Fibroblast of skin of left quadriceps (primary cell): Measurements from ENCODE around the gene SCAMP1.
"Not testable (repeated sequence)": the region's sequence is repeated elsewhere in the genome, so short reads cannot be mapped to it uniquely, and the experiment has no call there.

Source experiments
- DNase-seq, 2 experiments: peaks; one replicate each; pipeline ENCODE4 v3.0.0-alpha.2; 2013; ENCODE audit warnings: low read depth in 2 of 2

The SCAMP1 gene

DNA sequence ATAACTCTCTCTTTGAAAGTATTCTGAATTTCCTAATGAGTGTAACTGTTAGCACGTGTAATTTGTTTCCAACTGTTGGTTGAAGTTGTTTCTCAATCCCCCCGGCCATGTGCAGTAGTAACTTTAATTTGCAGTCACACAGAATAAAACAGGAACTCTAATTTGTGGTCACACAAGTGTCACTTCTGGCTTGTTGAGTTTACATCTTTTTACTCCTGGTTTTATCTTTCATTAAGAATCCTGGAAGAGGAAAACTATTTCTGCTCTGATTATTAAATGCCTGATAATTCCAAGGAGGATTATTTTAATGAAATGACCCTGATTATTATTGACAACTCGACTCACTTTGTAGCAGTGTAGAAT lies 1.2 kb downstream of the SCAMP1 start:
- DNase-seq: no peak

DNA sequence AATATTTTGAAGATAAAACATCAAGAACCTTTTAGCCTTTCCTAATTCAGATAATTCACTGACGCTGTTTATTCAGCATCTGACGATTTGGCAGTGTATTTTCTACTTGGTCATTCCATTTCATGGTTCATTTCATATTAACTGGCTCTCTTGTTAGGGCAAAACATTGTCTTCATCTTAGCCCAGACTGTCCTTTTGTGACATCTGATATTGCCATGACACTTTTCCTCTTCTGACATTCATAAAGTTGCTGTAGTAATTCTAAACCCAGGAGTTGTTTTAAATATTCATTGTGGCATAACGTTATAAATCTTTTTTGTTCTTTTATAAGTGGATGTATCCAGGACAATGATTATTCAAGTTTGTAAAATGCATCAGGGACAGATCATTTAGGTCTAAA lies 1.8 kb downstream of the SCAMP1 start:
- no peak for DNase-seq

- no peak for DNase-seq
Measured at GRCh38 chr5:78364005-78364404, 3.6 kb downstream of the SCAMP1 start.

- DNase-seq: no peak
Measured at GRCh38 chr5:78367318-78367991, 7.0 kb downstream of the SCAMP1 start.

DNA sequence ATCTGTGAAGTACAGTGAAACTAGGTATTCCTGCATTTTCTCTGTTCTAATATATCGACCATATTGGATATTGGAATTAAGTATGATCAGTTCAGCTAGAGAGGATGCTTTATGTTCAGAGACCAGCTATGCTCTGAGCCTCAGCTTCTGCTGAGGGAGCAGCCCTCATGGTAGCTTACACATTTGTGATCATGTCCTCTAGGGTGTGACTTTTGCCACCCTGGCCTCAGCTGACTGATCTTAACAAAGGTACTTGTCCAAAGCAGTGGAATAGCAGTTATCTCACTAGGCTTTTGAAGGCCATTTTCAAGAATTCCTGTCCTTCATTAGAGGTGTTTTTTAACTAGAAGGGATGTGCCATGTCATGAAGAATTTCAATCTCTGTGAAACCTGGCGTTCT lies 9.3 kb downstream of the SCAMP1 start:
- DNase-seq: no peak

DNA sequence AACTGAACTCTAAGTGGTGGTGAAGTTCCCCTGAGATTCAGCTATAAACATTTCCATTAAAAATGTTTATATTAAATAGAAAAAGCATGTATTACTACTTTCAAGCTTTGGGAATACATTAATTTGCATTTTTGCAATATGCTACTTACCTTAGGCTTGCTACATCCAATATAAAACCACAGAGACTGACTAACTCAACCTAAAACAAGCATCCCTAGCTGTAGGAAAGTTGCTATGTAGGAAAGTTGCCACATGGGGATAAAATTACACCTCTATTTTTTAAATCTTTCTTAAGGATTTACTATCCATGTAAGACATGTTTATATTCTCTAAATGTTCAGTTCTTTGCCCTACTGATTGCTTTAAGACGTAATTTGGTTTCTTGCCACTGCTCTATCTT lies 12.8 kb downstream of the SCAMP1 start:
- no peak for DNase-seq

- DNase-seq: no peak
Measured at GRCh38 chr5:78376315-78376714, 15.9 kb downstream of the SCAMP1 start.

DNA sequence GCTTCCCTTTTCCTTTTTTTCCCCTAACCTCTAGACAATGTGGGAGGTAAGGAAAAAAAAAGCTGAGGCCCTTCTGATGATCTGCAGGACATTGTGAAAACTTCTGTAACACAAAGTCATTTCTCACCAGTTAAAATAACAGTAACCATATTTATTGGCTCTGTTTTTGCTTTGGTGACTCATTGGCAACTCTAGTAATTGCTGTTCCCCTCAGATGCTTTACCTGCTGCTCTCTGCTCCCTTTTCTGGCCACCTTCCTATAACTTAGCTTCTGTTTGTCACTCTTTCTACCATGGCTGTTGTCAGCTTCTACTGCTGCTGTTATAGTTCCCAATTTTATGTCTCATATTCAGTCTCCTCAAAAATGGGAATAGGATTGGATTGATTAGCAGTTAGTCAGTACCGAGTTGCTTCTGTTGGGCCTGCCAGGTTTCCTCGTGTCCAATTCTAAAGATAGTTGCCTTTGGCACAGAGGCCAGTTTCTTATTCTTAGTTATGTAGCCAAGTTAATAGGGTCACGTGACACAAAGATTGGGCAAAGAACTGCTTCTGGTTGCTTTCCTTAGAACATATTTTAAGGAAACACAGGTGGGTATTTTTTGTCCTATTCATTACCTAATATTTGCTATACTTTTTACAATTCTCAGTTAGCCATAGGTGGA lies 16.8 kb downstream of the SCAMP1 start:
- DNase-seq: no peak

- no peak for DNase-seq
Measured at GRCh38 chr5:78377718-78378105, 17.3 kb downstream of the SCAMP1 start.

- no peak for DNase-seq
Measured at GRCh38 chr5:78387468-78388153, 27.2 kb downstream of the SCAMP1 start.

GRCh38 chr5:78391357-78391756 lies 30.9 kb downstream of the SCAMP1 start:
- DNase-seq: not testable (repeated sequence)

- DNase-seq: no peak
Measured at GRCh38 chr5:78397831-78398230, 37.4 kb downstream of the SCAMP1 start.

DNA sequence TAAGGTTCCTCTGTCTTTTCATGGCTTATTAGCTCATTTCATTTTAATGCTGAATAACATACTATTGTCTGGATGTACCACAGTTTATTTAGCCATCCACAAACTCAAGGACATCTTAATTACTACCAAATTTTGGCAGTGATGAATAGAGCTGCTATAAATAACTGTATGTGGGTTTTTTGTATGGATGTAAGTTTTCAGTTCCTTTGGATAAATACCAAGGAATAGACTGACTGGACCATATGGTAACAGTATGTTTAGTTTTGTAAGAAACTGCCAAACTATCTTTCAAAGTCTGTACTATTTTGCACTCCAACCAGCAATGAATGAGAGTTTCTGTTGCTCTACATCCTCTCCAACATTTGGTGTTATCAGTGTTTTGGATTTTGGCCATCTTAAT lies 38.7 kb downstream of the SCAMP1 start:
- peak; percentile 78 to 80 for DNase-seq

DNA sequence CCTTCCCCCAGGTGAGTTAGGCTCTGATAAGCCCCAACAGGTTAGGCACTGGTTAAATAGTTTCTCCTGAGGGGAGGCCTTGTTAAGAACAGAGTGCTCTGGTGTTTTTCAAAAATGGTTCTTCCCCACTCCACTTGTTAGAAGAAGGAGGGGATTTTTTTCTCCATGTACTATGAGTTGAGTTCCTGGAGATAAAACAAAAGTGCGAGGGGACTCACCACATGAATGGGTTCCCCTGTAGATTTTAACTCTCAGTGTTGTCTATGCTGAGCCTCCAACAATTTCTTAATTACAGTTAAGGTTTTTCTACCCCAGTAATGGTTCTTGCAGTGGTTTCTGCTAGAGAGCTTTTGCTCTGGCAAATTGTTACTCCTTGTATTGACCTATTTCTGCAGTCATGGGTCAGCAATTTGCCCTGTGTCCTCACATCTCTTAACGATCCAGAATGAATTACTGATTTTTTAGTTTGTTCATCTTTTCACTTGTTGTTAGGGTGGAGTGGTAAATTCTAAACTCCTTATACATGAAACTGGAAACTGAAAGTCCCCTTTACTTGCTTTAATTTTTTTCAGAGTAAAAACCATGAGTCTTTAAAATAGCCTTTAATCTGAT lies 44.4 kb downstream of the SCAMP1 start:
- DNase-seq: no peak

- DNase-seq: peak in 1 of 2 experiments; percentile 8
Measured at GRCh38 chr5:78405829-78406750, 45.7 kb downstream of the SCAMP1 start.

DNA sequence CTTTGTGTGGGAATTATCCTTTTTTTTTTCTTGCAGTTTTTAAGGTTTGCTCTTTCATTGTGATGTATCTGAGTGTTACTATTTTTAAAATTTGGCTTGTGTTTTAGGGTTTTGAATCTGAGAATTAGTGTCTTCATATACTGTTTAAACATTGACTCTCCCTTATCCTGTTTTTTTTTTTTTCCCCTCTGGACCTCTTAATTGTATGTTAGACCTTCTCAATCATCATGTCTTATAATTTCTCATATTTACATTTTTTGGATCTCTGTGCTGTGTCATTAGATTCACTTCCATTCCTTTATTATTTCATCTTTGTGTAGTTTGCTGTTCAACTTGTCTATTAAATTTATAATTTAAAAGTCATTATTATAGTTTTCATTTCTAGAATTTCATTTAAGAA lies 47.0 kb downstream of the SCAMP1 start:
- DNase-seq: no peak

GRCh38 chr5:78411586-78411985 lies 51.2 kb downstream of the SCAMP1 start:
- peak in 1 of 2 experiments; percentile 17 for DNase-seq

DNA sequence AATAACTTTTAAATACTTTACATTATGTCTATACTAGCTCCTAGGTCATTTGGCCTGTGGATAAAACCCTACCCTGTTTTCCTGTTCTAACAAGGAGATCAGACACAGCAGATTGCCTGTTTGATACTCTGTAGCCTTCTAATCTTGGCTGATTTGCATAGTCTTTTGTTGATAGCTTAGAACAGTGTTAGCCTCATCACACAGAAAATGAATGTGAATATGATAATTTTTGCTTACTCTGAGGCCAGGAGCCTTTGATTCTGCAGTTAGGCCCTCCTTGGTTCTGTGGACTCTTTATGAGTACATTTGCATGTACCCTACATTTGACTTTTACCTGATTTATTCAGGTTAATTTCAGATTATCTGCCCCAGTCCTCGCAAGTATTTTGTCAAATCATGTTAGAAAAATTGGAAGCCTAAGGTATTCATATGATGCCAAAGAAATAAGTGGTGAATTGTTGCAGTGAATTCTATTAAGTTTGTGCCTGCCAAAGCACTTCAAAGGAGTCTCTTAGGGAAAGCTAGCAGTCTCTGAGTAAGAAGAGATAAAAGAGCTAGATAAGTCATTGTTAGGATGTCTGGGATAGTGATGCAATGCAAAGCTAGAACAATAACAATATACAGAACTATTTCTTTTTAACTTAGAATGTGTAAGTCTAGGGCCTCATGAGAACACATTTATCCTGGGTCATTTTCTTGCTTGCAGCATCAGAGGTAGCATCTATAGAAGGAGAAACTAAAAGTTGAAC lies 56.4 kb downstream of the SCAMP1 start:
- no peak for DNase-seq

GRCh38 chr5:78419396-78419795 lies 59.0 kb downstream of the SCAMP1 start:
- DNase-seq: no peak

DNA sequence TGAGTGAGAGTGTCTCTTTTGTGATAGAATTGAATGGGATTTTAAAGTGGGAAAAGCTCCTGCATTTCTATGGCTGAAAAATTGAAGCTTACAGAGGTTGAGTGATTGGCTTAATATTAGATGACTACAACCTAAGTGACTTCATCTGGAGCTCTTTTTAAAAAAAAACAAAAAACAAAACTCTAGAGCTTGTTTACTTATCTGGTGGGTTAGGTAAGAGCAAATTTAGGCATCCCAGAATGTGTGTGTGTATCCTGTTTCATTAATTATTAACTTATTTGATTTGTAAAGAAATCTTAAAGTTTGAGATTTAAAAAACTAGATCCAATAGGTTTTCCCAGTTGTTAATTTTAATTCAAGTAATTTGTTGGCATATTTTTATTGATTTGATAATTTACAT lies 60.1 kb downstream of the SCAMP1 start:
- DNase-seq: no peak

- DNase-seq: no peak
Measured at GRCh38 chr5:78424665-78425064, 64.2 kb downstream of the SCAMP1 start.
